ENCODE results near the gene METTL1.
"Not testable (repeated sequence)": the region's sequence is repeated elsewhere in the genome, so short reads cannot be mapped to it uniquely, and the experiment has no call there.

Gene METTL1

GRCh38 chr12:57771873-57772428 lies at the start of gene METTL1:
TSS of gene METTL1 (minus strand) at chr12:57772105. CDS start at chr12:57772083, 22 bp downstream.
- peak; percentile 99 for DNase-seq

- DNase-seq = not testable (repeated sequence)
Observed at GRCh38 chr12:57821015-57821414, 49.1 kb upstream of the METTL1 start.

GRCh38 chr12:57820119-57820518 lies 48.2 kb upstream of the METTL1 start:
- not testable (repeated sequence) for DNase-seq

GRCh38 chr12:57817990-57818331 lies 46.1 kb upstream of the METTL1 start:
- DNase-seq = not testable (repeated sequence)

GRCh38 chr12:57817261-57817989 lies 45.5 kb upstream of the METTL1 start:
- no peak for DNase-seq

GRCh38 chr12:57816855-57817151 lies 44.9 kb upstream of the METTL1 start:
- DNase-seq = peak; percentile 43

- DNase-seq = no peak
Observed at GRCh38 chr12:57816001-57816854, 44.3 kb upstream of the METTL1 start.

GRCh38 chr12:57815177-57816000 lies 43.5 kb upstream of the METTL1 start:
- DNase-seq = no peak

GRCh38 chr12:57813971-57814772 lies 42.3 kb upstream of the METTL1 start:
- no peak for DNase-seq

- DNase-seq = no peak
Observed at GRCh38 chr12:57813111-57813970, 41.4 kb upstream of the METTL1 start.

GRCh38 chr12:57811028-57811755 lies 39.3 kb upstream of the METTL1 start:
- no peak for DNase-seq

GRCh38 chr12:57810450-57810849 lies 38.5 kb upstream of the METTL1 start:
- peak; percentile 57 for DNase-seq

GRCh38 chr12:57809425-57809824 lies 37.5 kb upstream of the METTL1 start:
- DNase-seq = no peak

GRCh38 chr12:57808351-57808750 lies 36.4 kb upstream of the METTL1 start:
- DNase-seq = no peak

GRCh38 chr12:57807285-57807684 lies 35.4 kb upstream of the METTL1 start:
- DNase-seq = no peak

- no peak for DNase-seq
Observed at GRCh38 chr12:57806677-57807076, 34.8 kb upstream of the METTL1 start.

GRCh38 chr12:57803319-57803893 lies 31.5 kb upstream of the METTL1 start:
- DNase-seq = peak; percentile 55

- DNase-seq = no peak
Observed at GRCh38 chr12:57802607-57803006, 30.7 kb upstream of the METTL1 start.

GRCh38 chr12:57800965-57801364 lies 29.1 kb upstream of the METTL1 start:
- no peak for DNase-seq

- DNase-seq = no peak
Observed at GRCh38 chr12:57797933-57798332, 26.0 kb upstream of the METTL1 start.
